Measurements from ENCODE around the gene GART. TPM values are rescaled to one million over a fixed set of nuclear protein-coding genes. Genes with fewer than 3 reads are reported as not detected.
"Not testable (repeated sequence)": the region's sequence is repeated elsewhere in the genome, so short reads cannot be mapped to it uniquely, and the experiment has no call there.

GART gene
- polyA plus RNA-seq (2012; ENCODE audit: low read depth, missing spikeins): 44.0 TPM

DNA sequence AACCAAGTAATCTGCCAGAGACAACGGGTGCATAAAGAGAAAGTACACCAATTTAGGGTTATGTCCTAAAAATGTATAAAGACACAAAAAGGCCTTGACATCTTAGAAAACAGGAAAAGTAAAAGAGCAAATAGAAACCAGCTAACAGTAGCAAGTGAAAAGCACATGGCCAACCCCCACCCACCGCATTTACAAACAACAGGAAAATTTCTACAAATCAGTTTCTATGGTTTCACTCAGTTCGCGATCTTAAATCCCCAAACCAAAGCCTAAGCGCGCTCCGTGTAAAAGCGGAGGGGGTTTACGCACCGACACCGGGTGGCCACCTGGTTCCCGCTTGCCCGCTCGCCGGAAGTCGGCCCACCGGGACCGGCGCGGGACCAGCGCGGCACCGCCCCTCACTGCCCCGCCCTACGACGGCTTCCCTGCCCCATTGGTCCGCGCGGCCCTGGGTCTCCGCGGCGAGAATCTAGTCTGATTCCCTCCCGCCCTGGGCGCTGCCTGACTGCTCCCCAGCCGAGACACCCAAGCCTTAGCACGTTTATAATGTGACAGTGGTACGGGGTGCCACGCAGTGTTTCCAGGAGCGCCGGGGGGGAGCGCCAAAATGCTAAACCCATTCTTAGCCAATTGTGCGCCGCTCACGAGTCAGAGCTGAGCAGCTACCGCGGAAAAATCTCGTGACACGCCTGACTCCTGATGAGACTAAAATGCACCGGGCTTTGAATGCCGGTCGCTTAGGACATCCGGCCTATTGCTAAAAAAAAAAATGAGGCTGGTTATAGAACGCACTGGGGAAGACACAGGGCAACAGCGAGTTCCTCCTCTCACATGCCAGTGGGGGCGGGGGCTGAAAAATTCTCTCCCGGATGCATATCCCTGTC lies at the start of gene GART:
GART (minus strand) TSS at position 362 of the 884 bp plus-strand sequence. CDS start 2,802 bp downstream, outside the sequence.
- DNase-seq (ENCODE audit: insufficient read length, low spot score): peak; percentile 56
- TF ChIP-seq SPI1 (IDR thresholded peaks at IDR 0.05; ENCODE audit: low read depth, low read length) (no peak), POU2F2 (IDR thresholded peaks at IDR 0.05; ENCODE audit: low read depth, low read length) (no peak; the same call in 1 of the 2 replicates), POLR2A (IDR thresholded peaks at IDR 0.05; ENCODE audit: low read depth, low read length) (peak; percentile 61; the same call in 1 of the 2 replicates), TAF1 (IDR thresholded peaks at IDR 0.05; ENCODE audit: low read depth, low read length) (peak; percentile 86)
- peak; percentile 84 for FAIRE-seq

- FAIRE-seq: peak; percentile 95
- DNase-seq (ENCODE audit: insufficient read length, low spot score): peak; percentile 90
- TF ChIP-seq POLR2AphosphoS5 (IDR thresholded peaks at IDR 0.05; ENCODE audit: low read depth, low read length) (0 out of 2 replicates have a peak, but pooled peaks have one; percentile 54), TAF1 (IDR thresholded peaks at IDR 0.05; ENCODE audit: low read depth, low read length) (no peak), POU2F2 (IDR thresholded peaks at IDR 0.05; ENCODE audit: low read depth, low read length) (no peak), POLR2A (IDR thresholded peaks at IDR 0.05; ENCODE audit: low read depth, low read length) (peak; percentile 42; the same call in 1 of the 2 replicates)
These were observed 46.8 kb upstream of the GART start, which contains the start of gene DONSON for GRCh38 chr21:33588485-33589335. TSS of gene DONSON (minus strand) at chr21:33588684. CDS start at chr21:33588641, 43 bp downstream.

DNA sequence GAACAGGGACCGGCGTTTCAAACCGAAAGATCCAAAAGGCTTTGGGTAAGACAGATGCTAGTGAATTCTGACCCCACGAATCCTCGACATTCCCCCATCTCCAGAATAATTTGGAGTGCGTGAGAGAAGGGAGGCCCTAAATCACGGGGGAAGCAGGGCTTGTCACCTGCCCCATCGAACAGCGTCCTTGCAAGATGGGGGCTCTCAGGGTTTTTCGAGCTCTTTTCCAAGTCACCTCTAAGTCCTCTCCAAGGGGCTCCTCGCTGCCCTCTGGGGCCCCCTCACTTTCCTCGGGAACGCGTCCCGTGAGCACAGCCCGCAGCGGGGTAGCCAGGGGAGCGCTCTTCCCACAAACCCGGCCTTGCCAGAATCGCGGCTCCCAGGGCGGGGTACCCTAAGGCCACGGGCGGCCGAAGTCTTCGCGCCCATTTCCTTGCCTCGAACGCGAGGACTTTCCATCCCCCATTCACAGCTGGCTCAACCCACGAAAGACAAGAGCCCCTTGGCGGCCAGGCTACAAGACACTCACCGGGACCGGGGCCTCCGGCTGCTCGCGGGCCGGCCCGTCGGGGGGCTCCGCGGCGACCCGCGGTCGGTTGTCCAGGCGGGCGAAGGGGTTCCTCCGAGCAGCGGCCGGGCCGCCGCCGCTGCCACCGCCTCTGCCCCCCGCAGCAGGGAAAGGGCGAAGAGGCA lies 46.0 kb upstream of the GART start:
- peak; percentile 74 for FAIRE-seq
- TF ChIP-seq POU2F2 (IDR thresholded peaks at IDR 0.05; ENCODE audit: low read depth, low read length) (no peak), POLR2A (IDR thresholded peaks at IDR 0.05; ENCODE audit: low read depth, low read length) (no peak), TAF1 (IDR thresholded peaks at IDR 0.05; ENCODE audit: low read depth, low read length) (no peak), PAX5 (IDR thresholded peaks at IDR 0.05; ENCODE audit: insufficient read depth, low read length, severe bottlenecking) (no peak), POLR2AphosphoS5 (IDR thresholded peaks at IDR 0.05; ENCODE audit: low read depth, low read length) (no peak), SPI1 (IDR thresholded peaks at IDR 0.05; ENCODE audit: low read depth, low read length) (no peak)
- DNase-seq (ENCODE audit: insufficient read length, low spot score): peak; percentile 16

- DNase-seq (ENCODE audit: insufficient read length, low spot score) (no peak), FAIRE-seq (no peak)
- no peak for TF ChIP-seq PAX5 (IDR thresholded peaks at IDR 0.05; ENCODE audit: insufficient read depth, low read length, severe bottlenecking)
- TF ChIP-seq POLR2AphosphoS5 (IDR thresholded peaks at IDR 0.05; ENCODE audit: low read depth, low read length): no peak
- no peak for TF ChIP-seq POU2F2 (IDR thresholded peaks at IDR 0.05; ENCODE audit: low read depth, low read length)
- no peak for TF ChIP-seq TAF1 (IDR thresholded peaks at IDR 0.05; ENCODE audit: low read depth, low read length)
- no peak for TF ChIP-seq POLR2A (IDR thresholded peaks at IDR 0.05; ENCODE audit: low read depth, low read length)
- TF ChIP-seq SPI1 (IDR thresholded peaks at IDR 0.05; ENCODE audit: low read depth, low read length): no peak
These were observed 45.0 kb upstream of the GART start for GRCh38 chr21:33586927-33587326.

GRCh38 chr21:33584455-33584854 lies 42.5 kb upstream of the GART start:
- FAIRE-seq (no peak), DNase-seq (ENCODE audit: insufficient read length, low spot score) (no peak)
- no peak for TF ChIP-seq TAF1 (IDR thresholded peaks at IDR 0.05; ENCODE audit: low read depth, low read length)
- TF ChIP-seq SPI1 (IDR thresholded peaks at IDR 0.05; ENCODE audit: low read depth, low read length): no peak
- TF ChIP-seq POU2F2 (IDR thresholded peaks at IDR 0.05; ENCODE audit: low read depth, low read length): no peak
- no peak for TF ChIP-seq POLR2A (IDR thresholded peaks at IDR 0.05; ENCODE audit: low read depth, low read length)
- TF ChIP-seq PAX5 (IDR thresholded peaks at IDR 0.05; ENCODE audit: insufficient read depth, low read length, severe bottlenecking): no peak
- TF ChIP-seq POLR2AphosphoS5 (IDR thresholded peaks at IDR 0.05; ENCODE audit: low read depth, low read length): no peak

GRCh38 chr21:33578959-33579542 lies 37.1 kb upstream of the GART start:
- peak; percentile 70 for FAIRE-seq
- no peak for DNase-seq (ENCODE audit: insufficient read length, low spot score)
- TF ChIP-seq POU2F2 (IDR thresholded peaks at IDR 0.05; ENCODE audit: low read depth, low read length) (no peak), TAF1 (IDR thresholded peaks at IDR 0.05; ENCODE audit: low read depth, low read length) (no peak), POLR2A (IDR thresholded peaks at IDR 0.05; ENCODE audit: low read depth, low read length) (no peak), POLR2AphosphoS5 (IDR thresholded peaks at IDR 0.05; ENCODE audit: low read depth, low read length) (no peak), PAX5 (IDR thresholded peaks at IDR 0.05; ENCODE audit: insufficient read depth, low read length, severe bottlenecking) (no peak), SPI1 (IDR thresholded peaks at IDR 0.05; ENCODE audit: low read depth, low read length) (no peak)

DNA sequence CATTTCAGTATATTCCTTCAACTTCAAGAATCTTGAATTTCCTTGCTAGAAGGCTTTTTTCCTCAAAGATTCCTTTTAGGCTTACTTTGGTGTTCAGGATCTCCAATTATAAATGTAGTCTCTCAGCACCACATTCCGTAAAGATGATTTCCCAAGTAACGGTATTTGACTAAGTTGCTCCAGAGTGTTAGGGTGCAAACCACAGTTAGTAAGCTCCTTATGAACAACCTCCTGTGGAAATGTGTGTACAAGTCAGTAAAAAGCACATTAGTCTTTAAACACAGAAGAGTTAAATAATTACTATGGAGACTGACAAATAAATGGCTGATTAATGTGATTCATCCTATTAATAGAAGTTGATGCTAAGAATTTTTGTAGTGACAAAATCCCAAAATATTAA lies 36.3 kb upstream of the GART start:
- FAIRE-seq: no peak
- no peak for DNase-seq (ENCODE audit: insufficient read length, low spot score)

DNA sequence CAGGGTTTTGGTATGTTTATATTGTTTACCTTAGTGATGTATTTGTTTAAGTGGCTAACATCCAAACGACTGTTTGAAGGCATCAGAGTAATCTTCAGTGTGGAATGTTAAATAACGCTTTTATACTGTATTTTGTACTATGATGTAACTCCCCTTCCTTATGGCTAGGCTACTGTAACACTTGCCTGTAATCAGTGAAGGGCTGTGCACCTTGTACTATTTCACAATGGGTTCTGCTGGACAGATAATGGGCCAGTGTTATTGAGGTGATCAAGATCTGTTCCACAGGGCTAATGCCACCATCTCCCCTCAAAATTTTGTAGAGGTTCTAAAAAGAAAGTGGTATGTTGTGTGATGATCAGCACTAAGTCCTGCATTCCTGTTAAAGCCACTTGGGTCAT lies 34.8 kb upstream of the GART start:
- FAIRE-seq: peak; percentile 9
- DNase-seq (ENCODE audit: insufficient read length, low spot score): not testable (repeated sequence)

More for the DNA sequence above, 36.3 kb upstream of the GART start:
- TF ChIP-seq POLR2A (IDR thresholded peaks at IDR 0.05; ENCODE audit: low read depth, low read length): no peak
- no peak; the same call in 1 of the 2 replicates for TF ChIP-seq POLR2AphosphoS5 (IDR thresholded peaks at IDR 0.05; ENCODE audit: low read depth, low read length)
- no peak for TF ChIP-seq SPI1 (IDR thresholded peaks at IDR 0.05; ENCODE audit: low read depth, low read length)
- TF ChIP-seq PAX5 (IDR thresholded peaks at IDR 0.05; ENCODE audit: insufficient read depth, low read length, severe bottlenecking): no peak
- TF ChIP-seq TAF1 (IDR thresholded peaks at IDR 0.05; ENCODE audit: low read depth, low read length): no peak
- TF ChIP-seq POU2F2 (IDR thresholded peaks at IDR 0.05; ENCODE audit: low read depth, low read length): no peak

Data from GM12891 (cell line).